Retina (tissue), 1 donor: ENCODE measurements around the gene IL17RC.
A peak's percentile ranks its signal among the peaks of the same experiment; 100 is the strongest.
"Not testable (repeated sequence)": the region's sequence is repeated elsewhere in the genome, so short reads cannot be mapped to it uniquely, and the experiment has no call there.

Experiments
- DNase-seq: peaks from one replicate; pipeline ENCODE4 v3.0.0-alpha.2; 2016

IL17RC gene

GRCh38 chr3:9916734-9917680 lies at the start of gene IL17RC:
TSS of gene IL17RC (plus strand) at chr3:9917098. CDS start at chr3:9917316, 218 bp downstream.
- DNase-seq = peak; percentile 72

- no peak for DNase-seq
Observed at GRCh38 chr3:9867106-9867505, 49.8 kb upstream of the IL17RC start.

- DNase-seq = no peak
Observed at GRCh38 chr3:9869955-9870354, 46.9 kb upstream of the IL17RC start.

GRCh38 chr3:9870978-9871377 lies 45.9 kb upstream of the IL17RC start:
- DNase-seq = no peak

GRCh38 chr3:9872067-9872466 lies 44.8 kb upstream of the IL17RC start:
- not testable (repeated sequence) for DNase-seq

- no peak for DNase-seq
Observed at GRCh38 chr3:9875448-9875847, 41.5 kb upstream of the IL17RC start.

GRCh38 chr3:9876255-9876654 lies 40.6 kb upstream of the IL17RC start:
- not testable (repeated sequence) for DNase-seq

- DNase-seq = no peak
Observed at GRCh38 chr3:9876991-9877390, 39.9 kb upstream of the IL17RC start.

GRCh38 chr3:9878700-9879099 lies 38.2 kb upstream of the IL17RC start:
- no peak for DNase-seq

GRCh38 chr3:9879830-9880549 lies 36.9 kb upstream of the IL17RC start, which contains the start of gene CIDEC:
TSS of gene CIDEC (minus strand) at chr3:9880253. CDS start at chr3:9878486, 1,767 bp downstream.
- no peak for DNase-seq

- no peak for DNase-seq
Observed at GRCh38 chr3:9881441-9881840, 35.5 kb upstream of the IL17RC start.

GRCh38 chr3:9883706-9884554 lies 33.0 kb upstream of the IL17RC start:
- DNase-seq = no peak

- DNase-seq = no peak
Observed at GRCh38 chr3:9884555-9885165, 32.2 kb upstream of the IL17RC start.

- no peak for DNase-seq
Observed at GRCh38 chr3:9886328-9886727, 30.6 kb upstream of the IL17RC start.

- no peak for DNase-seq
Observed at GRCh38 chr3:9887480-9887879, 29.4 kb upstream of the IL17RC start.

GRCh38 chr3:9888540-9888939 lies 28.4 kb upstream of the IL17RC start:
- no peak for DNase-seq

GRCh38 chr3:9889405-9889804 lies 27.5 kb upstream of the IL17RC start:
- no peak for DNase-seq

- DNase-seq = peak; percentile 98
Observed at GRCh38 chr3:9890249-9891071, 26.4 kb upstream of the IL17RC start, which contains the start of gene JAGN1. TSS of gene JAGN1 (plus strand) at chr3:9890610. CDS start at chr3:9890723, 113 bp downstream.

GRCh38 chr3:9891072-9891622 lies 25.8 kb upstream of the IL17RC start:
- DNase-seq = no peak

GRCh38 chr3:9893739-9894138 lies 23.2 kb upstream of the IL17RC start:
- no peak for DNase-seq

- DNase-seq = not testable (repeated sequence)
Observed at GRCh38 chr3:9895715-9896114, 21.2 kb upstream of the IL17RC start.
